IMR-90 (cell line): ENCODE data around the gene FBXO30.

Experiments
- BHLHE40 ChIP-seq: fragments of 150-350 bp; IDR thresholded peaks from 2 replicates; pipeline ENCODE4 v1.6.1; 2016; ENCODE audit warnings: mild to moderate bottlenecking, low read depth, low read length
- CEBPB ChIP-seq: IDR thresholded peaks from 2 replicates; pipeline ENCODE4 v1.6.1; 2012; ENCODE audit warnings: low read depth, low read length, improper control_type of control experiment
- CHD1 ChIP-seq: IDR thresholded peaks from 2 replicates; pipeline ENCODE4 v1.6.1; 2012; ENCODE audit warnings: low read depth, low read length, improper control_type of control experiment
- ELK1 ChIP-seq: fragments of 150-350 bp; IDR thresholded peaks from 2 replicates; pipeline ENCODE4 v1.6.1; 2016; ENCODE audit warnings: low read depth, mild to moderate bottlenecking, low read length, moderate library complexity, borderline replicate concordance
- MAFK ChIP-seq: IDR thresholded peaks from 2 replicates; pipeline ENCODE4 v1.6.1; 2012; ENCODE audit warnings: low read depth, low read length, improper control_type of control experiment
- MAZ ChIP-seq: IDR thresholded peaks from 2 replicates; pipeline ENCODE4 v1.6.1; 2012; ENCODE audit warnings: low read depth, mild to moderate bottlenecking, low read length, improper control_type of control experiment, moderate library complexity, borderline replicate concordance
- MXI1 ChIP-seq: IDR thresholded peaks from 2 replicates; pipeline ENCODE4 v1.6.1; 2012; ENCODE audit warnings: low read depth, mild to moderate bottlenecking, low read length, moderate library complexity, borderline replicate concordance
- POLR2A ChIP-seq: IDR thresholded peaks from 2 replicates; pipeline ENCODE4 v1.6.1; 2012; ENCODE audit warnings: mild to moderate bottlenecking, low read depth, low read length
- RAD21 ChIP-seq: IDR thresholded peaks from 2 replicates; pipeline ENCODE4 v1.6.1; 2012; ENCODE audit warnings: low read length, improper control_type of control experiment
- RCOR1 ChIP-seq: IDR thresholded peaks from 2 replicates; pipeline ENCODE4 v1.6.1; 2012; ENCODE audit warnings: mild to moderate bottlenecking, low read length, improper control_type of control experiment; ENCODE audit not compliant: insufficient replicate concordance
- RFX5 ChIP-seq: IDR thresholded peaks from 2 replicates; pipeline ENCODE4 v1.8.0; 2012; ENCODE audit warnings: low read depth, mild to moderate bottlenecking, low read length, moderate library complexity
- SMC3 ChIP-seq: fragments of 150-350 bp; IDR thresholded peaks from 2 replicates; pipeline ENCODE4 v1.6.1; 2016; ENCODE audit warnings: low read depth, mild to moderate bottlenecking, antibody characterized with exemption, low read length, moderate library complexity
- TF ChIP-seq, protein P1 (sequence below): conservative IDR thresholded peaks from 2 replicates; pipeline ENCODE4 v1.5.1; 2012; ENCODE audit warnings: mild to moderate bottlenecking, low read depth, low read length, improper control_type of control experiment
- TF ChIP-seq, protein P2 (sequence below): fragments of 150-350 bp; IDR thresholded peaks from 2 replicates; pipeline ENCODE4 v1.6.1; 2017; ENCODE audit warnings: mild to moderate bottlenecking, antibody characterized with exemption, low read length, low read depth

- TF ChIP-seq, protein P1, sequence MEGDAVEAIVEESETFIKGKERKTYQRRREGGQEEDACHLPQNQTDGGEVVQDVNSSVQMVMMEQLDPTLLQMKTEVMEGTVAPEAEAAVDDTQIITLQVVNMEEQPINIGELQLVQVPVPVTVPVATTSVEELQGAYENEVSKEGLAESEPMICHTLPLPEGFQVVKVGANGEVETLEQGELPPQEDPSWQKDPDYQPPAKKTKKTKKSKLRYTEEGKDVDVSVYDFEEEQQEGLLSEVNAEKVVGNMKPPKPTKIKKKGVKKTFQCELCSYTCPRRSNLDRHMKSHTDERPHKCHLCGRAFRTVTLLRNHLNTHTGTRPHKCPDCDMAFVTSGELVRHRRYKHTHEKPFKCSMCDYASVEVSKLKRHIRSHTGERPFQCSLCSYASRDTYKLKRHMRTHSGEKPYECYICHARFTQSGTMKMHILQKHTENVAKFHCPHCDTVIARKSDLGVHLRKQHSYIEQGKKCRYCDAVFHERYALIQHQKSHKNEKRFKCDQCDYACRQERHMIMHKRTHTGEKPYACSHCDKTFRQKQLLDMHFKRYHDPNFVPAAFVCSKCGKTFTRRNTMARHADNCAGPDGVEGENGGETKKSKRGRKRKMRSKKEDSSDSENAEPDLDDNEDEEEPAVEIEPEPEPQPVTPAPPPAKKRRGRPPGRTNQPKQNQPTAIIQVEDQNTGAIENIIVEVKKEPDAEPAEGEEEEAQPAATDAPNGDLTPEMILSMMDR = no peak
- TF ChIP-seq MAFK = no peak
- no peak for TF ChIP-seq POLR2A
- no peak for TF ChIP-seq CHD1
- no peak for TF ChIP-seq ELK1
- TF ChIP-seq RCOR1 = no peak
- TF ChIP-seq CEBPB = no peak
- TF ChIP-seq BHLHE40 = no peak
- TF ChIP-seq RFX5 = no peak
- no peak for TF ChIP-seq MXI1
- TF ChIP-seq SMC3 = no peak
- no peak for TF ChIP-seq MAZ
- TF ChIP-seq, protein P2, sequence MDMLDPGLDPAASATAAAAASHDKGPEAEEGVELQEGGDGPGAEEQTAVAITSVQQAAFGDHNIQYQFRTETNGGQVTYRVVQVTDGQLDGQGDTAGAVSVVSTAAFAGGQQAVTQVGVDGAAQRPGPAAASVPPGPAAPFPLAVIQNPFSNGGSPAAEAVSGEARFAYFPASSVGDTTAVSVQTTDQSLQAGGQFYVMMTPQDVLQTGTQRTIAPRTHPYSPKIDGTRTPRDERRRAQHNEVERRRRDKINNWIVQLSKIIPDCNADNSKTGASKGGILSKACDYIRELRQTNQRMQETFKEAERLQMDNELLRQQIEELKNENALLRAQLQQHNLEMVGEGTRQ = no peak
- no peak for TF ChIP-seq RAD21
These were observed 997 bp upstream of the FBXO30 start for GRCh38 chr6:145815309-145816274.
